ENCODE data around the gene PAFAH2. TPM values are rescaled to one million over a fixed set of nuclear protein-coding genes. Genes with fewer than 3 reads are reported as not detected.

PAFAH2 gene
- total and polyA plus RNA-seq, 8 donors, result 0.58 to 25.5 (median 13.0) TPM

DNA sequence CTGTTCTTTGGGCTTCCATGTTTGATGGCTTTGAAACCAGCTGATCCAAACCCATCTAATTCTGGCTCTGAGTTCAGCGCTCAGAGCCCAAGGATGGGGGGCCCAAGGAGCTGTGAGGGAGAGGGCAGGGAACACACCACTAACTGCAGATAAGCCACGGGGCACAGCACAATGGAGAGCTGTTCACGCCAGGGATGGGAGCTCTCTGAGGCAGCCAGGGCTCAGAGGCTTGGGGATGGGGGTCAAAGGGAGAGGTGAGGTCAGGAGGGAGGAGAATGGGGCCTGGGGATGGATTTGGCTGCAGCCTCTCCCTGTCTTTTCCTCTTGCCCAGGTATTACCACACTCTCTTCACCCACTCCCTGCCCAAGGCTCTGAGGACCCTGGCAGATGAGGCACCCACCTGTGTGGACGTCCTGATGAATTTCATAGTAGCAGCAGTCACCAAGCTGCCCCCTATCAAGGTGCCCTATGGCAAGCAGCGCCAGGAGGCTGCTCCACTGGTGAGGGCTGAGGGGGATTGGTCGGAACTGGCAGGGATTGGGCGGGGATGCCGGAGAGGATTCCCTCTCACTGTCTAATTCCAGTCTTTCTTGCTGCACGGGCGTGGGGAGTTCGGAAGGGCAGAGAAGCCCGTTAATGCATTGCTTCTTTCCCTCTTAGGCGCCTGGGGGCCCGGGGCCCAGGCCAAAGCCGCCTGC is 36.8 kb upstream of the PAFAH2 start:
- Histone ChIP-seq H3K4me1 (peaks cover 16 to 21% (median 20%) of the 10 kb centered on the region in 4 donors), H3K27me3 (peaks cover 0 to 22% (median 4%) of the 10 kb centered on the region in 3 donors), H3K27ac (peak overlapping the region in 4 of 5 donors; percentile 46 to 92 (median 81)), H3K9me3 (no peaks in the 10 kb centered on the region), H3K36me3 (no peaks in the 10 kb centered on the region), H3K4me3 (peak overlapping the region; percentile 62 to 93 (median 87))
- intact Hi-C loops (cut with DNase I; ENCODE audit: low total_unique reads), result loop anchor here (5.0 to 10.0 kb wide), 2 partner anchors 110 to 128 kb away; no protein-coding TSS in a partner anchor
- DNase-seq, result no peak
- TF ChIP-seq POLR2A (IDR thresholded peaks at IDR 0.05) (no peak), POLR2AphosphoS5 (IDR thresholded peaks at IDR 0.05) (no peak), EP300 (IDR thresholded peaks at IDR 0.05) (no peak)
- WGBS, 5 donors, result 5 to 19% (median 15%) methylated on average over 9 to 15 of the region's 15 CpGs

- Histone ChIP-seq H3K9me3 (no peaks in the 10 kb centered on the region), H3K27me3 (peaks cover 0 to 22% (median 4%) of the 10 kb centered on the region in 3 donors), H3K4me3 (no peak overlapping the region), H3K36me3 (no peaks in the 10 kb centered on the region), H3K4me1 (peaks cover 16 to 21% (median 20%) of the 10 kb centered on the region in 4 donors), H3K27ac (no peak overlapping the region)
- TF ChIP-seq POLR2AphosphoS5 (IDR thresholded peaks at IDR 0.05) (no peak), CTCF (IDR thresholded peaks at IDR 0.05) (no peak)
- no peak for DNase-seq
- intact Hi-C loops (cut with DNase I; ENCODE audit: low total_unique reads), result loop anchor here (10.0 kb wide), 1 partner anchor 112 kb away; no protein-coding TSS in a partner anchor
- WGBS, 5 donors, result 78 to 89% (median 83%) methylated on average over 10 to 12 of the region's 12 CpGs
These were observed 34.9 kb upstream of the PAFAH2 start for GRCh38 chr1:26032656-26033357.

DNA sequence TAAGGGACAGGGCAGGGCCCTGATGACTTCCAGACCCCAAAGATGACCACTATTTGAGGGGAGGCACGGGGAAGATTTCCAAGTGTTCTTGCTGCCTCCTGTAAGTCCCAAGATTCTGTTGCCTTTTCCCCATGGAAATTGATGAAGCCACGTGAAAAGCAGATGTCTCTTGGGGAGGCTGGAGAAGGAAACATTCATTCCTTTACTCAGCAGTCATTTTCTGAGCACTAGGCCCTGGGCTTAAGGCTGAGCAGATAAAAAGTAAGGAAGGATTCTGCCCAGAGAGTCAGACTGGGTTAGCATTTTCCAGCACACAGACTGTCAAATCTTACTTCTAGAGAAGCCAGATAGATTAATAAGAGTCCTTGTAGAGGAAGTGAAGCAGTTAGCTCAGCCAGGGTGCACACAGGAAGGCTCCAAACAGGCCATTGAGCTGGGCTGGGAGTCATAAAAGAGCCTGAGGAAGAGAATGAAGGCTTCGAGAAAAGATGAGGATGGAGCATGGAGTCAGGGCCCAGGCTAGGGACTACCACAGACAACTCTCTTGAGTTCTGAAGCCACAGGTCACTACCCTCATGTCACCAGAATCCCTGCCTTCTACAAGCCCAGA is 33.9 kb upstream of the PAFAH2 start:
- no peaks in the 10 kb centered on the region for H3K36me3 ChIP-seq
- WGBS, 5 donors, result 65 to 85% (median 75%) methylated on average over 3 of the region's 3 CpGs
- no peak for TF ChIP-seq POLR2AphosphoS5 (IDR thresholded peaks at IDR 0.05)
- TF ChIP-seq POLR2A (IDR thresholded peaks at IDR 0.05), result no peak
- TF ChIP-seq EP300 (IDR thresholded peaks at IDR 0.05), result no peak
- no peak overlapping the region for H3K27ac ChIP-seq
- no peak for DNase-seq
- H3K27me3 ChIP-seq, result peaks cover 0 to 20% (median 4%) of the 10 kb centered on the region in 3 donors
- no peak overlapping the region for H3K4me3 ChIP-seq
- no peaks in the 10 kb centered on the region for H3K9me3 ChIP-seq
- intact Hi-C loops (cut with DNase I; ENCODE audit: low total_unique reads), result loop anchor here (10.0 kb wide), 1 partner anchor 113 kb away; no protein-coding TSS in a partner anchor
- H3K4me1 ChIP-seq, result peaks cover 16 to 21% (median 18%) of the 10 kb centered on the region in 4 donors

DNA sequence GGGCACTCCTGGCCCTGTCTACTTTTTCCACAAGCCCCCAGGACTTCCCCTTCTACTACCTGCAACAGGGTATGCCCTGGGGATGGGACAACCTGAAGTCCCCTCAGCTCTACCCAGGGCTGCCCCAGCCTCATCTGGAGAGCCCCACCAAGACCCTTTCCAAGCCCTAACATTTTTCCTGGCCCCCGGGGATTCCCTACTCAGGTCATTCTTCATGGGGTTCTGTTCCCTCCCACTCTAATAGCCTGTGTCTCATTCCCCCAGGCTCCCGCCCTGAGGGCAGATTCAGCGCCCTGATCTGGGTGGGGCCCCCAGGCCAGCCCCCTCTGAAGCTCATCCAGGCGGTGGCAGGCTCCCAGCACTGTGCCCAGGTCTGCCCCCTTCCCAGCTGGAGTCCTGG is 33.3 kb upstream of the PAFAH2 start:
- Histone ChIP-seq H3K27ac (no peak overlapping the region), H3K9me3 (no peaks in the 10 kb centered on the region), H3K27me3 (peaks cover 0 to 15% (median 4%) of the 10 kb centered on the region in 3 donors), H3K4me3 (no peak overlapping the region), H3K36me3 (no peaks in the 10 kb centered on the region), H3K4me1 (peaks cover 12 to 16% (median 13%) of the 10 kb centered on the region in 4 donors)
- WGBS, 5 donors, result 78 to 85% (median 81%) methylated on average over 4 of the region's 4 CpGs
- TF ChIP-seq POLR2AphosphoS5 (IDR thresholded peaks at IDR 0.05) (no peak), CTCF (IDR thresholded peaks at IDR 0.05) (no peak), POLR2A (IDR thresholded peaks at IDR 0.05) (no peak), EP300 (IDR thresholded peaks at IDR 0.05) (no peak)
- intact Hi-C loops (cut with DNase I; ENCODE audit: low total_unique reads), result loop anchor here (10.0 kb wide), 1 partner anchor 114 kb away; no protein-coding TSS in a partner anchor
- no peak for DNase-seq

Data from stomach (tissue), 9 donors.